ENCODE measurements around the gene KAZN. TPM values are rescaled to one million over a fixed set of nuclear protein-coding genes. Genes with fewer than 3 reads are reported as not detected.

Gene KAZN
- polyA plus RNA-seq, 1 donor (not counting 4 experiments of a cell fraction or from before 2014, with no cell fraction given) = 5.9 TPM

DNA sequence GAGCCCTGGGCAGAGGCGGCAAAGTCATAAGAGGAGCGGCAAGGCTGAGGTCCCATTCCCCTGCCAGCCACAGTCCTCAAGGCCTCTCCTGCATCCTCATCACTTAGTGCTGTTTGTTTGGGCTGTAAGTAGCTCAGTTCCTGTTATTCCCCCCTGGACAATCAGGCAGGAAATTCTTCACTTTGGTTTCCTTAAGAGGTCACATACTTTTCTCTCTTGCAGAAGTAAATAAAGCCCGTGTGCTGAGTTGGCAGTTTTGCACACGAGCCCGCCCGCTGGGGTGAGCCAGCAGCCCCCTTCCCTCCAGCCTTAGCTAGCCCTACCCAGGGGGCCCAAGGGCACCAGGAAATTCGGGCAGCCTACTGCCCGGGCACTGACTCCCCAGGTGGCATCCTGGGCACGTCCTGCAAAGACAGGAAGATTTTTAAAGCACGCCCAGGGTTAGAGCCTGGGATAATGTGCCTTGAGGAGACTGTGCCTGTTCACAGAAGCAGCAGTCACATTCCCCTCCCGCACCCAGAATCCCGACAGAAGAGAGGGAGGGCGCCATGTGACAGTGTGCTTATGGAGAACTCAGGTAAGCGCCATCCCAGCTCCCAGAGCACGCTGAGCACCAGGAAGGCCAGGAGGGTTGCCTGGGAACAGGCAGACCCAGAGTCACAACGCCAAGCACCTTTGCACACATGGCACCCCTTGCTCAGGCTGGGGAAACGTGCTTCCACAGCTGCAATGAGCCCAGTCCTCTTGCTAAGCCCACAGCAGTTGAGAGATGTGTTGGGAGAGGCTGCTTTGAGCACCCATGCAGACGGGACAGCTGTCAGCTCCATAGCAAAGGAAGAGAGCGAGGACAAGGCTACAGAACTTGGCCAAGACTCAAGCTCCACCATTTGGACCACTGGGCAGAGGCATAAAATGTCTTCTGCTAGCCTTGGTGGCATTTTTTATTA lies 410.6 kb downstream of the KAZN start:
- no peak for DNase-seq (ENCODE audit: low read depth, low spot score)
- no peak for FAIRE-seq

DNA sequence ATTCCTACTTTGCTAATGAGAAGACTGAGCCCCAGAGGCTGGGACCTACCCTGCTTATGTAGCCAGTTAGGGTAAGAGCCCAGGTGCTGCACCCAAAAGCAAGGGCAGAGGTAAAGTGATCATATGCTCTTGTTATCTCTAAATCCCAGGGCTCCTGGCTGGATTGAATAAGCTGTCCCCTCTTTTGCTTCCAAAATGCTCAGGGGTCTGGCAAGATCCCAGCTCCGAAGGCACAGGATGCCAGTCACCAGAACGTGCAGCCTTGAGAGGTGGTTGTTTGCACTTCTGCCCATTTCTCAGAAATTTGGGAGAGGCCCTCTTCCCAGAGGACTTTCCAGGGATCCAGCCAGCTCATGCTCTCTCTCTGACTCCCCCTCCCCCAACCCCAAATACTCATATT lies 412.7 kb downstream of the KAZN start:
- H3K36me3 ChIP-seq (ENCODE audit: control insufficient read depth in 2 of 2, extremely low read depth in 1 of 2, insufficient read depth in 2 of 2, low read length in 2 of 2) = peaks cover 0 to 8% of the 10 kb centered on the region in 2 experiments
- no peak overlapping the region for H3K27ac ChIP-seq (ENCODE audit: control insufficient read depth, insufficient read depth, low read length)
- DNase-seq (ENCODE audit: low read depth, low spot score) (no peak), FAIRE-seq (no peak)
- dilution Hi-C loops (cut with MboI; ENCODE audit: extremely low pct_ligation_motif_present, low sequenced_read_pairs) = no loop called here
- H3K9me3 ChIP-seq (ENCODE audit: control insufficient read depth, low read depth, low read length) = no peaks in the 10 kb centered on the region
- no peaks in the 10 kb centered on the region for H3K9me1 ChIP-seq (ENCODE audit: control insufficient read depth, extremely low read depth, insufficient read depth, low read length)
- TF ChIP-seq, protein P1, sequence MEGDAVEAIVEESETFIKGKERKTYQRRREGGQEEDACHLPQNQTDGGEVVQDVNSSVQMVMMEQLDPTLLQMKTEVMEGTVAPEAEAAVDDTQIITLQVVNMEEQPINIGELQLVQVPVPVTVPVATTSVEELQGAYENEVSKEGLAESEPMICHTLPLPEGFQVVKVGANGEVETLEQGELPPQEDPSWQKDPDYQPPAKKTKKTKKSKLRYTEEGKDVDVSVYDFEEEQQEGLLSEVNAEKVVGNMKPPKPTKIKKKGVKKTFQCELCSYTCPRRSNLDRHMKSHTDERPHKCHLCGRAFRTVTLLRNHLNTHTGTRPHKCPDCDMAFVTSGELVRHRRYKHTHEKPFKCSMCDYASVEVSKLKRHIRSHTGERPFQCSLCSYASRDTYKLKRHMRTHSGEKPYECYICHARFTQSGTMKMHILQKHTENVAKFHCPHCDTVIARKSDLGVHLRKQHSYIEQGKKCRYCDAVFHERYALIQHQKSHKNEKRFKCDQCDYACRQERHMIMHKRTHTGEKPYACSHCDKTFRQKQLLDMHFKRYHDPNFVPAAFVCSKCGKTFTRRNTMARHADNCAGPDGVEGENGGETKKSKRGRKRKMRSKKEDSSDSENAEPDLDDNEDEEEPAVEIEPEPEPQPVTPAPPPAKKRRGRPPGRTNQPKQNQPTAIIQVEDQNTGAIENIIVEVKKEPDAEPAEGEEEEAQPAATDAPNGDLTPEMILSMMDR (optimal IDR thresholded peaks at IDR 0.05 in 1 of 3, IDR thresholded peaks at IDR 0.05 in 1 of 3, conservative IDR thresholded peaks at IDR 0.05 in 1 of 3; ENCODE audit: extremely low read depth in 1 of 3, insufficient read depth in 2 of 3, low read length in 3 of 3) = no peak
- TF ChIP-seq EZH2 (IDR thresholded peaks at IDR 0.05; ENCODE audit: low read length) = no peak
- H3K79me2 ChIP-seq (ENCODE audit: control insufficient read depth, insufficient read depth, low read length) = peaks cover 2% of the 10 kb centered on the region
- H4K20me1 ChIP-seq (ENCODE audit: control insufficient read depth, extremely low read depth, insufficient read depth, low read length) = peaks cover 3% of the 10 kb centered on the region
- H3K9ac ChIP-seq (ENCODE audit: control insufficient read depth, extremely low read depth, insufficient read depth, low read length) = no peak overlapping the region
- no peak overlapping the region for H3K4me2 ChIP-seq (ENCODE audit: control insufficient read depth, extremely low read depth, insufficient read depth, low read depth, low read length)
- H3K4me1 ChIP-seq (ENCODE audit: control insufficient read depth, extremely low read depth, insufficient read depth, low read length) = no peaks in the 10 kb centered on the region
- H3K27me3 ChIP-seq (ENCODE audit: control insufficient read depth, extremely low read depth, insufficient read depth, low read length) = no peaks in the 10 kb centered on the region
- H3K4me3 ChIP-seq (ENCODE audit: control insufficient read depth in 2 of 3, extremely low read depth in 1 of 3, insufficient read depth in 2 of 3, low read depth in 1 of 3, low read length in 3 of 3) = no peak overlapping the region
- H2AFZ ChIP-seq (ENCODE audit: control insufficient read depth, low read length) = no peak overlapping the region

More for the DNA sequence above, 410.6 kb downstream of the KAZN start:
- Histone ChIP-seq H3K79me2 (ENCODE audit: control insufficient read depth, insufficient read depth, low read length) (peaks cover 2% of the 10 kb centered on the region), H3K4me3 (ENCODE audit: control insufficient read depth in 2 of 3, extremely low read depth in 1 of 3, insufficient read depth in 2 of 3, low read depth in 1 of 3, low read length in 3 of 3) (no peak overlapping the region), H3K9me1 (ENCODE audit: control insufficient read depth, extremely low read depth, insufficient read depth, low read length) (no peaks in the 10 kb centered on the region), H2AFZ (ENCODE audit: control insufficient read depth, low read length) (no peak overlapping the region), H4K20me1 (ENCODE audit: control insufficient read depth, extremely low read depth, insufficient read depth, low read length) (peaks cover 2% of the 10 kb centered on the region), H3K4me1 (ENCODE audit: control insufficient read depth, extremely low read depth, insufficient read depth, low read length) (no peaks in the 10 kb centered on the region), H3K4me2 (ENCODE audit: control insufficient read depth, extremely low read depth, insufficient read depth, low read depth, low read length) (no peak overlapping the region), H3K27me3 (ENCODE audit: control insufficient read depth, extremely low read depth, insufficient read depth, low read length) (no peaks in the 10 kb centered on the region), H3K9me3 (ENCODE audit: control insufficient read depth, low read depth, low read length) (no peaks in the 10 kb centered on the region), H3K27ac (ENCODE audit: control insufficient read depth, insufficient read depth, low read length) (no peak overlapping the region), H3K9ac (ENCODE audit: control insufficient read depth, extremely low read depth, insufficient read depth, low read length) (no peak overlapping the region), H3K36me3 (ENCODE audit: control insufficient read depth in 2 of 2, extremely low read depth in 1 of 2, insufficient read depth in 2 of 2, low read length in 2 of 2) (peaks cover 0 to 8% of the 10 kb centered on the region in 2 experiments)
- TF ChIP-seq, protein P1 (optimal IDR thresholded peaks at IDR 0.05 in 1 of 3, IDR thresholded peaks at IDR 0.05 in 1 of 3, conservative IDR thresholded peaks at IDR 0.05 in 1 of 3; ENCODE audit: extremely low read depth in 1 of 3, insufficient read depth in 2 of 3, low read length in 3 of 3) = no peak
- TF ChIP-seq EZH2 (IDR thresholded peaks at IDR 0.05; ENCODE audit: low read length) = no peak
- dilution Hi-C loops (cut with MboI; ENCODE audit: extremely low pct_ligation_motif_present, low sequenced_read_pairs) = no loop called here
